ENCODE measurements around the gene GRIP1.

The GRIP1 gene

DNA sequence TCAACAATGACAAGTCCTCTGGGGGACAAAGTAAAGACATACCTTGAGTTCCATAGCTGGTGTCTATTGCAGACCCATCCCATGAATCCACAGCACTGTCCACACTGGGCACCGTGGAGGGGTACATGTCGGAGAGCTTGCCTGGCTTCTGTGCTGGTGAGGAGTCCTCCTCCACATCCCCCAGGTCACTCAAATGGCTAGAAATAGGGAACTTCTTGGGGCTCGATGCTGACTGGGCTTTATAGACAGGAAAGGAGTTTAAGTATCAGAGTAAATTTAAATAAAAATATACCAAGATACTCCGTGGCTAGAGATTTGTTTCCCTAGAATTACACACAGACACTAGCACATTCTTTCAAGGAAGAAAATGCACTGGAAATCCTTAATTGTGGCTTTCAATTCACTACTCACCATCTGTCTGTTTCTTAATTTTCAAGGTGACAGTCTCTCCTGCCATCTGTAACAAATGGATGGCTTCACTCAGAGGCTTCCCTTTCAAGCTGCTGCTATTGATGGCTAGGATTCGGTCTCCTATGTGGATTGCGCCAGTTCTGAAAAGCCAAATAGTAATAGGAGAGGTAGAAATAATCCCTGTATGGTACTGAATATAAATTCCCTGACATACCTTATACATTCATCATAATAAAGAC, 286.5 kb downstream of the GRIP1 start:
- TF ChIP-seq TEAD4 (IDR thresholded peaks at IDR 0.05): no peak
- no peak for TF ChIP-seq CREB1 (IDR thresholded peaks at IDR 0.05; ENCODE audit: low read depth)
- TF ChIP-seq EP300 (IDR thresholded peaks at IDR 0.05; ENCODE audit: borderline replicate concordance): no peak
- TF ChIP-seq, protein P1, sequence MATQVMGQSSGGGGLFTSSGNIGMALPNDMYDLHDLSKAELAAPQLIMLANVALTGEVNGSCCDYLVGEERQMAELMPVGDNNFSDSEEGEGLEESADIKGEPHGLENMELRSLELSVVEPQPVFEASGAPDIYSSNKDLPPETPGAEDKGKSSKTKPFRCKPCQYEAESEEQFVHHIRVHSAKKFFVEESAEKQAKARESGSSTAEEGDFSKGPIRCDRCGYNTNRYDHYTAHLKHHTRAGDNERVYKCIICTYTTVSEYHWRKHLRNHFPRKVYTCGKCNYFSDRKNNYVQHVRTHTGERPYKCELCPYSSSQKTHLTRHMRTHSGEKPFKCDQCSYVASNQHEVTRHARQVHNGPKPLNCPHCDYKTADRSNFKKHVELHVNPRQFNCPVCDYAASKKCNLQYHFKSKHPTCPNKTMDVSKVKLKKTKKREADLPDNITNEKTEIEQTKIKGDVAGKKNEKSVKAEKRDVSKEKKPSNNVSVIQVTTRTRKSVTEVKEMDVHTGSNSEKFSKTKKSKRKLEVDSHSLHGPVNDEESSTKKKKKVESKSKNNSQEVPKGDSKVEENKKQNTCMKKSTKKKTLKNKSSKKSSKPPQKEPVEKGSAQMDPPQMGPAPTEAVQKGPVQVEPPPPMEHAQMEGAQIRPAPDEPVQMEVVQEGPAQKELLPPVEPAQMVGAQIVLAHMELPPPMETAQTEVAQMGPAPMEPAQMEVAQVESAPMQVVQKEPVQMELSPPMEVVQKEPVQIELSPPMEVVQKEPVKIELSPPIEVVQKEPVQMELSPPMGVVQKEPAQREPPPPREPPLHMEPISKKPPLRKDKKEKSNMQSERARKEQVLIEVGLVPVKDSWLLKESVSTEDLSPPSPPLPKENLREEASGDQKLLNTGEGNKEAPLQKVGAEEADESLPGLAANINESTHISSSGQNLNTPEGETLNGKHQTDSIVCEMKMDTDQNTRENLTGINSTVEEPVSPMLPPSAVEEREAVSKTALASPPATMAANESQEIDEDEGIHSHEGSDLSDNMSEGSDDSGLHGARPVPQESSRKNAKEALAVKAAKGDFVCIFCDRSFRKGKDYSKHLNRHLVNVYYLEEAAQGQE (IDR thresholded peaks at IDR 0.05; ENCODE audit: low read depth): no peak
- TF ChIP-seq, protein P2, sequence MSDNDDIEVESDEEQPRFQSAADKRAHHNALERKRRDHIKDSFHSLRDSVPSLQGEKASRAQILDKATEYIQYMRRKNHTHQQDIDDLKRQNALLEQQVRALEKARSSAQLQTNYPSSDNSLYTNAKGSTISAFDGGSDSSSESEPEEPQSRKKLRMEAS (IDR thresholded peaks at IDR 0.05): no peak
- TF ChIP-seq YY1 (IDR thresholded peaks at IDR 0.05; ENCODE audit: low read depth): no peak
- no peak for TF ChIP-seq RAD21 (IDR thresholded peaks at IDR 0.05; ENCODE audit: low read depth)
- TF ChIP-seq EGR1 (IDR thresholded peaks at IDR 0.05): no peak
- no peak for TF ChIP-seq ZBTB7A (IDR thresholded peaks at IDR 0.05; ENCODE audit: low read depth)
- TF ChIP-seq TCF12 (IDR thresholded peaks at IDR 0.05; ENCODE audit: low read depth): no peak
- no peak for TF ChIP-seq FOXM1 (IDR thresholded peaks at IDR 0.05; ENCODE audit: borderline replicate concordance, low read depth)
- TF ChIP-seq, protein P3, sequence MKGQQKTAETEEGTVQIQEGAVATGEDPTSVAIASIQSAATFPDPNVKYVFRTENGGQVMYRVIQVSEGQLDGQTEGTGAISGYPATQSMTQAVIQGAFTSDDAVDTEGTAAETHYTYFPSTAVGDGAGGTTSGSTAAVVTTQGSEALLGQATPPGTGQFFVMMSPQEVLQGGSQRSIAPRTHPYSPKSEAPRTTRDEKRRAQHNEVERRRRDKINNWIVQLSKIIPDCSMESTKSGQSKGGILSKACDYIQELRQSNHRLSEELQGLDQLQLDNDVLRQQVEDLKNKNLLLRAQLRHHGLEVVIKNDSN (IDR thresholded peaks at IDR 0.05): no peak

DNA sequence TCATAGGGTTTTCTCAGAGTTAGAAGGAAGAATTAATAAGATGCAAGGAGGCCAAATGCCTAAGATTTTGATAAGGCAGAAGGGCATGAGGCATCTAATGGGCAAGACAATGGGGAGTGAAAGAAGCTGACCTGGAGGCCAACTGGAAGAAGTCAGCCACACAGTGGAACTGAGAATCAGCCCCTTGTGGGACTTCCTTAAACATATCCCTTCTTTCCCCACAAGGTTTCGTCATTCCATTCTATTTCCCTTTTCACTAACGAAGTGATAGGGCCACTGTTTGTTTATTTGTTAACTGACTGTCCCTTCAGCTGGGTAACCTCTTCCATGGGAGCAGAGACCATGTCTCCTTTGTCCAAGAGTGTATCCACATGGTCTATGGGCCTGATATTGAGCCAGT, 290.4 kb downstream of the GRIP1 start:
- TF ChIP-seq TEAD4 (IDR thresholded peaks at IDR 0.05) (no peak), CREB1 (IDR thresholded peaks at IDR 0.05; ENCODE audit: low read depth) (no peak), EGR1 (IDR thresholded peaks at IDR 0.05) (no peak), NFIC (IDR thresholded peaks at IDR 0.05) (no peak), TAF1 (IDR thresholded peaks at IDR 0.05; ENCODE audit: low read depth) (no peak), YY1 (IDR thresholded peaks at IDR 0.05; ENCODE audit: low read depth) (no peak), CEBPB (IDR thresholded peaks at IDR 0.05) (no peak), TCF12 (IDR thresholded peaks at IDR 0.05; ENCODE audit: low read depth) (no peak), ZBTB7A (IDR thresholded peaks at IDR 0.05; ENCODE audit: low read depth) (no peak), EP300 (IDR thresholded peaks at IDR 0.05; ENCODE audit: borderline replicate concordance) (no peak), RAD21 (IDR thresholded peaks at IDR 0.05; ENCODE audit: low read depth) (no peak), FOXM1 (IDR thresholded peaks at IDR 0.05; ENCODE audit: borderline replicate concordance, low read depth) (no peak)
- TF ChIP-seq, protein P2 (IDR thresholded peaks at IDR 0.05): no peak
- TF ChIP-seq, protein P1 (IDR thresholded peaks at IDR 0.05; ENCODE audit: low read depth): no peak
- TF ChIP-seq, protein P3 (IDR thresholded peaks at IDR 0.05): no peak

DNA sequence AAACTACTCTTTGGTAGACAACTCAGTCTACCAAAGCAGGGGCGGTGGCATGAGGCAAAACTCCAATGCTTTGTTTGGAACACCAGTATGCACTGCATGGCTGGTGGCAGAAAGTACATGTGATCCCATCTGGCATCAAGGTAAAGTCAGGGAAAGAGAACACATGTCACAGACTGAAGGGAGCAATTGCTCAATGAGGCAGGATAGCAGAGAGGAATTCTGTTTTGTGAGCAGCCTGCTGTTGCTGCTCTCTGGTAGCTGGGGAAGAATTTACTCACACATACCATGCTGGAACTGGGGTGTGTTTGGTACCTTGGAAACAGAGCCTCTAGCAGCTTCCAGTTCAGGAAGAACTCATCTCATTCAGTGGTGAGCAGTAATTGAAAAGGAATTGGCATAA, 291.8 kb downstream of the GRIP1 start:
- TF ChIP-seq ZBTB7A (IDR thresholded peaks at IDR 0.05; ENCODE audit: low read depth) (no peak), CREB1 (IDR thresholded peaks at IDR 0.05; ENCODE audit: low read depth) (no peak), NFIC (IDR thresholded peaks at IDR 0.05) (no peak), RAD21 (IDR thresholded peaks at IDR 0.05; ENCODE audit: low read depth) (no peak), TEAD4 (IDR thresholded peaks at IDR 0.05) (no peak), TCF12 (IDR thresholded peaks at IDR 0.05; ENCODE audit: low read depth) (no peak), CEBPB (IDR thresholded peaks at IDR 0.05) (no peak), YY1 (IDR thresholded peaks at IDR 0.05; ENCODE audit: low read depth) (no peak), EP300 (IDR thresholded peaks at IDR 0.05; ENCODE audit: borderline replicate concordance) (no peak), FOXM1 (IDR thresholded peaks at IDR 0.05; ENCODE audit: borderline replicate concordance, low read depth) (no peak), TAF1 (IDR thresholded peaks at IDR 0.05; ENCODE audit: low read depth) (no peak), EGR1 (IDR thresholded peaks at IDR 0.05) (no peak)
- TF ChIP-seq, protein P3 (IDR thresholded peaks at IDR 0.05): no peak
- TF ChIP-seq, protein P1 (IDR thresholded peaks at IDR 0.05; ENCODE audit: low read depth): no peak
- TF ChIP-seq, protein P2 (IDR thresholded peaks at IDR 0.05): no peak
